Dermis microvascular lymphatic vessel endothelial cell (primary cell): ENCODE measurements around the gene ABL2. TPM values are rescaled to one million over a fixed set of nuclear protein-coding genes. Genes with fewer than 3 reads are reported as not detected.
A peak's percentile ranks its signal among the peaks of the same experiment; 100 is the strongest.
"Not testable (repeated sequence)": the region's sequence is repeated elsewhere in the genome, so short reads cannot be mapped to it uniquely, and the experiment has no call there.

ENCODE experiments used
- DNase-seq, 2 donors: peaks; one replicate each; pipeline versions ENCODE4 v3.0.0 to v3.0.0-alpha.2; 2010; ENCODE audit warnings: low read depth in 2 of 2
- total RNA-seq: library from RNA; depleted of rRNA; stranded (reverse); fragments of >200 nt; gene quantifications from 2 replicates; pipeline ENCODE4 v1.2.1, GENCODE V29; 2014

ABL2 gene
- 56.6 and 67.4 TPM in 2 replicates for total RNA-seq

DNA sequence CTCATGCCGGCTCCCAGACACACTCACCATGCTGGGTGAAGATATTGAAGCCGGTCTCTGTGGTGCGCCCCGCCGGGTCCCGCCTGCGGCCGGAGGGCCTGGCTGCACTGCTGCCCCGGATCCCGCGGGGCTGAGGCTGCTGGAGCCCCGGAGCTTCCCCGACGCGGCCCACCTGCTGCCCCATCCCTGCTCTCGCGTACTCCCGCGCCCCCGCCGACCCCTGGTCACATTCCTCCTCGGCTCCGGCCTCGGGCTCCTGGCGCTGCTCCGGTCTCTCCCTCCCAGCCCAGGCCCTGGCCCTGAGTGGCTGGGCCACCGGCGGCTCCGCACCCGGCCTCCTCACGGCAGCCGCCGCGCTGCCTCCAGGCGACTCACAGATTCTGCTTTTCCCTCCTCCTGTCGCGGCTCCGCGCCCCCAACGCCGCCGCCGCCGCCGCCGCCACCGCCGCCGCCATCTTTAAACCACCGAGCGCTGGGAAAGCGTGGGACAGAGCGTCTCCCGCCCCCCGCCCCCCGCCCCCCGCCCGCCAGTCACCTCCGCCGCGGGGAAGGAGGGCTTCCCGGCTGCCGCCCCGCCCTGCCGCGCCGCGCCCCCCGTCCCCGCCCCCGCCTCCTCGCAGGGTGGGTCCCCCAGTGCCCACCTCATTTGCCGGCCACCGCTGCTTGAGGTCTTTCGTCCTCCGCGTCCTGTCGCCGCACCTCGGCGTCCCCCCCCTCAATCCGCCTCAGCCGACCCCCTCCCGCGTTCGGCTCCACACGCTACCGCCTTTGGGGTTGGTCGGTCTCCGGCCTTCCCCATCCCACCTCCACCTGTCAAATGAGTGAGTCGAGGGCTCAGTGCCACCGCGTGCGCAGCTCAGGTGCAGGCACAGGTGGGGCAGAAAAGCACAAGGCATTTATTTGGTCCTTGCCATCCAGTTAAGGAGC is at the start of gene ABL2:
Gene ABL2, minus strand, starts transcription at position 464 of the 927 bp plus-strand sequence. Its CDS starts 280 bp downstream, at position 184.
- peak in 1 of 2 donors; percentile 58 for DNase-seq

DNA sequence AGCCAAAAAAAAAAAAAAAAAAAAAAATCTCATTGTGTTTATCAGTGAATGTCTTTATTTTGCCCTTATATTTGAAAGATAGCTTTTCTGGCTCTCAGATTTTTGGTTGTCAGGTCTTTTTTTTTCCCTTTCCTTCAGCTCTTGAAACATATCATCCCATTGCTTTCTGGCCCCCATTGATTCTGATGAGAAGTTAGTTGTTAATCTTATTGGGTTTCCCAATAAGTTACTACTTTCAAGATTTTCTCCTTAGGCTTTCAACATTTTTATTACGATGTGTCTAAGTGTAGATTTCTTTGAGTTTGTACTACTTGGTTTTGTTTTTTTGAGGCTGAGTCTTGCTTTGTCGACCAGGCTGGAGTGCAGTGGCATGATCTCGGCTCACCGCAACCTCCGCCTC is 49.4 kb upstream of the ABL2 start:
- DNase-seq = no peak

DNA sequence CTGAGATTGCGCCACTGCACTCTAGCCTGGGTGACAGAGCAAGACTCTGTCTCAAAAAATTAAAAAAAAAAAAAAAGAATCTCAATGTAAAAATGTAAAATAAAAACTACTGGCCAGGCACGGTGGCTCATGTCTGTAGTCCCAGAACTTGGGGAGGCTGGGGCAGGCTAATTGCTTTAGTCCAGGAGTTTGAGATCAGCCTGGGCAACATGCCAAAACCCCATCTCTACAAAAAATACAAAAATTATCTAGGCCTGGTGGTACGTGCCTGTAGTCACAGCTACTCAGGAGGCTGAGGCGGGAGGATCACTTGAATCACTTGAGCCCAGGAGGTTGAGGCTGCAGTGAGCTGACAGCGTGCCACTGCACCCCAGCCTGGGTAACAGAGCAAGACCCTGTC is 44.9 kb upstream of the ABL2 start:
- DNase-seq = not testable (repeated sequence)

DNA sequence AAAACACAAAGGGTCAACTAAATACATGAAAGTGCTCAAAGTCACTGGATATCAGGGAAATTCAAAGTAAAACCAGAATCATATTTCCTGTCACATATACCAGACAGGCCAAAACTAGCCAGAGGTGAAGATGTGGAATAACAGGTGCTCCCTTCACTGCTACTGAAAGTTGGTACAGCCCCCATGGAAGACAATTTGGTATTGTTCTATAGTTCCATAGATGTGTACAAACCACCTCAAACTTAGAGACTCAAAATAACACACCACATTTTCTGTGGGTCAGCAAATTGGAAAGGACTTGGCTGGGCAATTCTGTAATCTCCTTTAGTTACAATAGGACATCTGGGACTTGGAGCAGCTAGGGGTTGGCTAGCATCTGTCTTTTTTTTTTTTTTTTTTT is 39.6 kb upstream of the ABL2 start:
- DNase-seq = no peak

DNA sequence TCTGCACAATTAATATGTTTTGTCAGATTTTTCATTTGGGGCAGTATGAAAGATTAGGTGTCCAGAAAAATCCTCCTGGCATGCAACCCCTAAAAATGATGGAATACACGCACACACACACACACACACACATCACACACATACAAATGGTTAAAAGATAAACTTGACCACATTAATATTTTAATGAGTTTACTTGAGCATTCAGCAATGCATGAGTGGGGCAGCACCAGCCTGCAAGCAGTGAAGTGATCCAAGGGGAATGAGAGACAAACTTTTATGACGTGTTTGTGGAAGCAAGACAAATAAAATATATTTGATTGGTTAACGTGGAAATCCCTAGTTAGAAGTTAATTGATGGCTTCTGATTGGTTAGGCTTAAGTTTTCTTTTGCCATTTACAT is 35.0 kb upstream of the ABL2 start:
- no peak for DNase-seq

DNA sequence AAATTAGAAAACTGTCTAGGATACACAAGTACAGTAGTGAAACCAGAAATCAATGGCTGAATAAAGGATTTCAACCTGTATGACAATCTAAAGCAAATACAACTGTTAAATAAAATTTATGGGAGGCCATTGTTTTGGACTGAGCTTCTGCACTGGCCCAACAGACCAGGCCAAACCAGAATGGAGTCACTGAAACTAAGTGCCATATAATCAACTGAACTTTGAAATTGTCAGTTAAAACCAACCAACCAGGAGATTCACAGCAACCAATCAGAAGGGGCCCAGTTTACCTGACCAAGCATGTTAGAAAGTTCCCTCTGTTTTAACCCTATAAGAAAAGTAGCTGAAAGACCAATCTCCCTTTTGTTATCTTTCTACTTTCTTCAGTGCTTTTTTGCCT is 33.6 kb upstream of the ABL2 start:
- no peak for DNase-seq

DNA sequence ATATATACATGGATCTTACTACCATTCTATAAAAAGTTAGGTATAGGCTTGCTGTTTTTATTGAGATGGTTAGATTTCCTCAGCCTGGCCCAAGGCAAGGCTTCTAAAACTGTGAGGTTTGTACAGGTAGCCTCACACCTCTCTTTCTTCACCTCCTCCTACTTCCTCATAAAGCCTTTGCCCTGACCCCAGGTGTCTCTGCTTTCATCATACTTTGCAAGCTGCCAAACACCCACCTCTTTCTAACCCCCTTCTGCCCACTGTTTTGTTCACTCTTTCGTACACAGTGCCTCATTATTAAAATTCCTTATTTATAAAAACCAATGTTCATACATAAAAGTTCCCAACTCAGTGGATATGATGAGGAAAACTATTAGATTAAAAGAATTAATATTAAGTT is 32.7 kb upstream of the ABL2 start:
- no peak for DNase-seq

DNA sequence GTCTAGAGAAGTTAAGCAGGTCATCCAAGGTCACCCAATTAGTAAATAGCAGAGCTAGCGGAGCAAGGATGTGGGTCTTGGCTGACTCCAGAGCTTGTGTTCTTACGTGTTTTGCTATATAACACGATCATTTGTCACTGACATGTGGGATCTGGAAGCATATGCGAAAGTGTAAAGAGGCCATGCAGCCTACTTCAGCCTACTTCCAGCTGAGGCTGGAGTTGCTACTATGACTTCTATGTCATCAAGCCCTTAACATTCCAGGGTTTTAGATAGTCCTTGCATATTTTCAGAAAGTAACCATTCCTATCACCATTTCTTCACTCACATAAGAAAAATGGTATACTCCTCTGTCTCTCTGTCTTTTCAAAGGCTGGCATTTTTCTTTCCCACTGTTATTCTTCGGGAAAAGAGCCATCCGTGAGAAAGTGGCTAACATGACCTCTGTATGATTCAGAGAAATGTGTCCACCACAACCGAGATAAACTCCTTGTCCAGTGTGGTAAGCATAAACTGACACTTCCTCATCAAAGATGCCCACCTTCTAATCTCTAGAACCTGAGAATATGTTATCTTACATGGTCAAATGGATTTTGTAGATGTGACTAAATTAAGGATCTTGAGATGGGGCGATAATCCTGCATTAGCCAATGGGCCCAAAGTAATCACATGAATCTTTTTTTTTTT is 24.0 kb upstream of the ABL2 start:
- DNase-seq = no peak

DNA sequence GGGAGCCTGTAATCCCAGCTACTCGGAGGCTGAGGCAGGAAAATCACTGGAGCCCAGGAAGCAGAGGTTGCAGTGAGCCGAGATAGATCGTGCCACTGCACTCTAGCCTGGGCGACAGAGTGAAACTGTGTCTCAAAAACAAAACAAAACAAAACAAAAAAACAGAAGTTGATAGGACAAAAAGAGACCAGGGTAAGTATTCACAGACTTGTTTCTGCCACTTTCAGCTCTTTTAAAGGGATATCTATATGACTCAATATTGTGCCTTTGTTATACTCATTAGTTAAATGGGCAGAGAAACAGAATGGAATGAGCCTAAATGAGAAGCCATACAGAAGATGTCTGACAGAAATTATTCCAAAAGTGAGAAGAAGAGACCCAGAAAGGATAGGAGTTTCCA is 23.1 kb upstream of the ABL2 start:
- DNase-seq = no peak

DNA sequence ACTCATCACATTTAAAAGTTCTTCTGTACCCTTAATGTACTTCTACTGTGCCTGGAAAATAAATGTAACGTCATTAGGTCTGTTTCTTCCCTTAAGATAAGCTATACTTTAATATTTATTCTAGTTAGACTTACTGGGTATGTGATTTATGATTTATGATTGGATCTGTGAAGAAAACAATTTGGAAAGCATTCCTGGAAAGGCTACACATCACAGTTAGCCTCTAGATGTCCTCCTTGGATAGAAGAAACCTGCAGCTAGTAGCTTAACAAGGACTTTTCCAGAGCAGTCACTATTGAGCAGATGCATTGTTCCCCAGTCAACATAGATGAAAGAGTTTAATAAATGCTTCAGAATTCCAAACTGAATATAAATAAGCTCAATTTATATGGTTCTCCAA is 22.2 kb upstream of the ABL2 start:
- DNase-seq = peak; percentile 12 to 49

DNA sequence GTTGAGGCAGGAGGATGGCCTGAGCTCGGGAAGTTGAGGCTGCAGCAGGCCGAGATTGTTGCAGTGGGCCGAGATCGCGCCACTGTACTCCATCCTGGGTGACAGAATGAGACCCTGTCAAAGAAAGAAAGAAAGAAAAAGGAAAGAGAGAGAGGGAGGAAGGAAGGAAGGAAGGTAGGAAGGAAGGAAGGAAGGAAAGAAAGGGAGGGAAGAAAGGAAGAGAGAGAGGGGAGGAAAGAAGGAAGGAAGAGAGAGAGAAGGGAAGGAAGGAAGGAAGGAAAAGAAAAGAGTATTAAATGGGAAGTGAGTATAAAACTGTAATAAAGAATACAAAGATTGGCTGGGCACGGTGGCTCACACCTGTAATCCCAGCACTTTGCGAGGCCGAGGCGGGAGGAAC is 18.4 kb upstream of the ABL2 start:
- no peak for DNase-seq

DNA sequence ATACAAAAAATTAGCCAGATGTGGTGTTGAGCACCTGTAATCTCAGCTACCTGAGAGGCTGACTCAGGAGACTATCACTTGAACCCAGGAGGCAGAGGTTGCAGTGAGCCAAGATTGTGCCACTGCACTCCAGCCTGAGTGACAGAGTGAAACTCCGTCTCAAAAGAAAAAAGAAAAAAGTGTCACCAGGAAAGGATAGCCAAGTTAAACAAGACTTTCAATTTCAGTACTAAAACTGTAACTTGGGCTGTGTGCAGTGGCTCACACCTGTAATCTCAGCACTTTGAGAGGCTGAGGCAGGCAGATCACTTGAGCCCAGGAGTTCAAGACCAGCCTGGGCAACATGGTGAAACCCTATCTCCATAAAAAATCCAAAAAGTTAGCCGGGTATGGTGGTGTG is 15.9 kb upstream of the ABL2 start:
- not testable (repeated sequence) for DNase-seq

DNA sequence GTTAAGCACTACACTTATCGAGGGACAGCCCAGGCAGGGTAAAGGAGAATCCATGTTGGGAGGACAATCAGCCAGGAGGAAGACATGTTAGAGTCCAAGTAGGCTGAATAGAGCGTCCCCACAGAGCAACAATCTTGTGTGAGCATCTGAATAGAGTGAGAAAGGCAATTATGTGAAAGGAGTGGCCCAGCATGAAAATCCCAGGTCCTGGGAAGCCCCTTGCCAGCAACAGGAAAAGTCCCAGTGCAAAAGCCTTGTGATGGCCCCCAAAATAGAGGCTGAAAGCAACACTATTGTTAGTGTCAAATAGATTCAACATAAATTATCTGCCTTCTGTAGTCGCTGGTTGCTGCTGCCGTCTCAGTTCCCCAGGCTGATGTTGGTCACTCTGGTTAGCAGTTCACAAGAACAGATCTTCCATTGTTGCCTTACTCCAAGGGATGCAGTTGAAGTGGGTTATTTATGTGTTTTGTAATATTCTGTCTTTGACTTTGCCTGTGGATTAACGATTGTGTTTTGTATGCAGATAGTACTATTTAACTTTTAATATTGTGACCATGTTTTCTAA is 12.1 kb upstream of the ABL2 start:
- no peak for DNase-seq

DNA sequence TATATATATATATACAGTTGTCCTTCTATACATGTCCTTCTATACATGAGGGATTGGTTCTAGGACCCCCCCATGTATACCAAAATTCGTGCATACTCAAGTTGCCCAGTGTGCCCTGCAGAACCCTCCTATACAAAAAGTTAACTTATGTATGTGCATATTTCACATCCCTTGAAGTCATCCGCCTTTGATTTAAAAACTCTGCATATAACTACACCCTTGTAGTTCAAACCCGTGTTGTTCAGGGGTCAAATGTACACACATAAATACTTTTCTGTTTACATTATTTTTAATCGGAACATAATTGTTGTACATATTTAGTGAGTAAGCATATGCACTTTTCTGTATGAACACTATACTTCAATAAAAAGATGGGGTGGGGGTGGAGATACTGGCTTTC is 7.7 kb upstream of the ABL2 start:
- DNase-seq = no peak

DNA sequence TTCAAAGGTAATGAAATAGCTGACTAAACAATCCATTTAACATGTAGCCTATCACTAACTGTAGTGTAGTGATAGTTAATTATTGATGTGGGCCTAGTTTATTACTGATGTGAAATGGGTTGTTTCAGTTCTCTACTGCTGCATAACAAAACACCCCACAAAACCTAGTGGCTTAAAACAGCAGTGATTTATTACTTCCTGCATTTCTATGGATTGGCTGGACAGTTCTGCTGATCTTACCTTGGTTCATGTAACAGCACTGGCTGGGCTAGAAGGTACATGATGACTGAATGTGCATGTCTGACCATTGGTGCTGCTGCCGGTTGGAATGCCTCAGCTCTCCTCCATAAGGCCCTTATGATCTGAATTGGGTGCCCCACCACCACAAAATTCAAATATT is 5.4 kb upstream of the ABL2 start:
- DNase-seq = no peak

DNA sequence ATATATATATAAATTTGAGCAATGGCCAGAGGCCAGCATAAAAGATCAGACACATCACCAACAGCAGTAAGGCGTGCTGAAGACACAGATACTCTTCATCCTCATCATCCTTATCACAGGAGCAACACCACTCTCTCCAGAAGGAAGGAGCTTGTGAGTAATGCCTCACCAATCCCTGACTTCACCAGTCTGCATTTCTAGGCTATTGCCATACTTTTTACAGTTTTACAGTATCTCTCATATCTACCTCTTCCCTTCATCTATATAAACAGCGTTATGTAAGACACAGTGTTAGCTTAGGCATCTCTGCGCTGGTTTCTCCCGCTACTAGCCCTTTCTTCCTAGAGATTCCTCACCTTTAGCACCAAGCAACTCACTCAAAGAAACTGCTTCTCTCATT is 2.4 kb upstream of the ABL2 start:
- no peak for DNase-seq

DNA sequence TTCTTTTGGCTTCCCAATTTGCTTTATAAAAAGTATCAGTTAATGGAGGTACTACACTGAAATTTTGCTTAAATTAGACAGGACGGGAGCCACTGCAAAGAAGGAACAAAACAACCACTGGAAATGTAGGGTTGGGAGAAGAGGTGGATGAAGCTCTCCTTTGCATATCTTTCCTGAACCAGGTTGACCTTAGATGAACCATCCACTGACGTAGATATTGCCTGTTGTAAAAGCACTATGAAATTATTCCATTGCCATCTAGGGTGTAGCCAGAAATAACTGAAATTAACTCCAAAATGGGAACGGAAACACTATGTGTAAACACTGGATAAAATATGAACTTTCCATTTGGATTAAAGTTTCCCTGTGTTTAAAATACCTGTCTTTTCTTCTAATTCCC is 1.2 kb upstream of the ABL2 start:
- peak; percentile 10 to 73 for DNase-seq

DNA sequence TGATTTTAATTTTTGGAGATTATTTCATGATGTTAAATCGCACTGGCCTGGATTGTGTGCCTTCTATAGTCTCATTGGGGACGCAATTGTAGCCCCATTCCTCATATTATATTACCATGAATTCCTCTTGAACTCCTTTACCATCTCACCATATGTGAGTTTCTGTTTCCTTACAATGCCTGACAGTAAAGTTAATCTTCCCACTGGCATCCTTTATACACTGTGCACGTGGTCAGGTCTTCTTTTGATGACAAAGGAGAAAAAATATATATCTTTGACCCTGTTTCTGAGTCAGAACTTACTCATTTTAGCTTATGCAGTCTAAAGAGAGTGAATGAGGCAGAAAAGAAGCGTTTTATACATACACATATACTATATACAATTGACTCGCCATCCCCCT is 774 bp upstream of the ABL2 start:
- DNase-seq = peak in 1 of 2 donors; percentile 39

DNA sequence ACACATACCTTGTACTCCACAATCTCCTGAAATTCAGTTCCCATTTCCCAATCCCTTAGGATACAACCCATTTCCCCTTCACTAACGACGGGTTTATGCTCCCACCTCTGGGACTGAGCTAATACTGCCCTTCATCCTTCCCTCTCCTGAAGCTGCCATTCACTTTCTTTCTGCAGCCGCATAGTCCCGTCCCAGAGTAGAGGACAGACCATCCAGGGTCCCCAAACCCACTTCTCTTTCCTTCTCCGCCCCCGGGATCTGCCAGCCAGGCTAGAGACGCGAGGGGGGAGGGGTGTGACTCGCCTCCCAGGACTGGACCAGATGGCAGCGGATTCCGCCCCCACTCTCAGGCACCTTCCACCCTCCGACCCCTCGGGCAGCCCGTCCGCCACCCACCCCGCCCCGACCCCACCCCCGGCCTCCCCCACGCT is 679 bp downstream of the ABL2 start:
- DNase-seq = peak in 1 of 2 donors; percentile 56

DNA sequence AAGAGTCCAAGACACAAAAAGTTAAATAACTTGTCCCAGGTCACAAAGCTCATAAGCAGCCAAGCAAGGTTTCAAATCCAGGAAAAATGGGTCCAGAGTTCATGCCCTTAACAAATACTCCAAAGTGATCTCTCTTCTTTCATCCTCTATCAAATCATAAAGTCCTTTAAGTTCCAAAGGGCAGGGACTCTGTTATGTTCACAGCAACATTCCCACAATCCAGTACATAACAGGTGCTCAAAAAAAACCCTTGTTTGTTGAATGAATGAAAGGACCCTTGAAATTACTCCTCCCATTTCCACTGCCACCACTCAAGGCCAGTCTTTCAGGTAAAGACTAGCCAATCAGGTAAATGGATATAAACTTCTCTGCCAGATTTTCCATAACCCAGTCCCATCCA is 2.7 kb downstream of the ABL2 start:
- DNase-seq = no peak

DNA sequence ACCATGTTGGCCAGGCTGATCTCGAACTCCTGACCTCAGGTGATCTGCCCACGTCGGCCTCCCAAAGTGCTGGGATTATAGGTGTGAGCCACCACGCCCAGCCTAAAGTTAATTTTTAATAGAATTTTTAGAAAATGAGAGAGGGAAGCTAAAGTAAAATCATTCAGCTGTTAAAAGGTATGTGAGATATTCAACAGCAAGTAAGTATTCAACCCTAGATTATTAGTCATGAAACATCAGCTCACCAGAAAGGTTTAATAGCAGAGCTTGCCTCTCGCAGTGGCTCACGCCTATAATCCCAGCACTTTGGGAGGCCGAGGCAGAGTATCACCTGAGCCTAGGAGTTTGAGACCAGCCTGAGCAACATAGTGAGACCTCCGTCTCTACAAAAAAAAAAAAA is 5.0 kb downstream of the ABL2 start:
- DNase-seq = not testable (repeated sequence)

DNA sequence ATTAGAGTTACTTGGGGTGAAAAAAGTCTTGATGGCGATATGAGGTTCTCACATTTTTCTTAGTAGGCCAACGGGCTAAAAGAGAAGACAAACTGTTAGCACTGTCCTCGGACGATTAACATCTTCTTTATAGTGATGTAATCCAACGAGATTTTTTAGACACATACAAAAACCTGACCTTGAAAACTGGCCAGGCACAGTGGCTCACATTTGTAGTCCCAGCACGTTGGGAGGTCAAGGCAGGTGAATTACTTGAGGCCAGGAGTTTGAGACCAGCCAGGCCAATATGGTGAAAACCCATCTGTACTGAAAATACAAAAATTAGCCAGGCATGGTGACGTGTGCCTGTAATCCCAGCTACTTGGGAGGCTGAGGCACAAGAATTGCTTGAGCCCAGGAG is 8.4 kb downstream of the ABL2 start:
- DNase-seq = not testable (repeated sequence)
